GM21619 (cell line): ENCODE data around the gene DIAPH1.

Source experiments
- ATAC-seq: cut with Tn5 transposase; IDR thresholded peaks from one replicate; pipeline ENCODE4 v1.9.1; 2021; ENCODE audit not compliant: unreplicated experiment

Gene DIAPH1

GRCh38 chr5:141522301-141522700 lies 96.5 kb downstream of the DIAPH1 start:
- no peak for ATAC-seq

GRCh38 chr5:141521244-141521781 lies 97.5 kb downstream of the DIAPH1 start:
- ATAC-seq = no peak

- no peak for ATAC-seq
Measured at GRCh38 chr5:141519605-141520565, 98.9 kb downstream of the DIAPH1 start.

- no peak for ATAC-seq
Measured at GRCh38 chr5:141518618-141519015, 100.2 kb downstream of the DIAPH1 start.

GRCh38 chr5:141517880-141518617 lies 100.8 kb downstream of the DIAPH1 start:
- no peak for ATAC-seq

- no peak for ATAC-seq
Measured at GRCh38 chr5:141517312-141517711, 101.5 kb downstream of the DIAPH1 start.

GRCh38 chr5:141516672-141517025 lies 102.2 kb downstream of the DIAPH1 start:
- no peak for ATAC-seq

GRCh38 chr5:141515946-141516671 lies 102.7 kb downstream of the DIAPH1 start:
- no peak for ATAC-seq

GRCh38 chr5:141515141-141515540 lies 103.7 kb downstream of the DIAPH1 start:
- ATAC-seq = no peak

- ATAC-seq = peak; percentile 7
Measured at GRCh38 chr5:141514330-141515133, 104.3 kb downstream of the DIAPH1 start.

- ATAC-seq = peak; percentile 21
Measured at GRCh38 chr5:141513627-141514329, 105.0 kb downstream of the DIAPH1 start.

- ATAC-seq = no peak
Measured at GRCh38 chr5:141512911-141513626, 105.7 kb downstream of the DIAPH1 start.

- ATAC-seq = no peak
Measured at GRCh38 chr5:141512390-141512910, 106.3 kb downstream of the DIAPH1 start.

GRCh38 chr5:141511771-141512325 lies 107.0 kb downstream of the DIAPH1 start:
- ATAC-seq = no peak

GRCh38 chr5:141510850-141511601 lies 107.8 kb downstream of the DIAPH1 start:
- peak; percentile 40 for ATAC-seq

- ATAC-seq = no peak
Measured at GRCh38 chr5:141510160-141510559, 108.6 kb downstream of the DIAPH1 start.

- no peak for ATAC-seq
Measured at GRCh38 chr5:141508798-141509611, 109.8 kb downstream of the DIAPH1 start.
